Activated T-helper 2 cell treated with anti-CD3 and anti-CD28 coated beads, Interferon-gamma antibody, Interleukin-2, Interleukin-4, amounts not matched to agents 10 μg/mL and 5 μg/mL and 100 μg/mL, durations not matched to agents 14 hours and 24 hours and 36 hours (primary cell): ENCODE measurements around the gene FHL5. TPM values are rescaled to one million over a fixed set of nuclear protein-coding genes. Genes with fewer than 3 reads are reported as not detected.
"Not testable (repeated sequence)": the region's sequence is repeated elsewhere in the genome, so short reads cannot be mapped to it uniquely, and the experiment has no call there.

Experiments used
- DNase-seq: peaks from one replicate; pipeline ENCODE4 v3.0.0; 2021; ENCODE audit warnings: low spot score
- H3K27ac Mint-ChIP-seq: one replicate; pipeline ENCODE4 v1.8.0; 2021; ENCODE audit warnings: mixed read lengths
- H3K27me3 Mint-ChIP-seq: one replicate; pipeline ENCODE4 v1.8.0; 2021; ENCODE audit warnings: low read depth, mixed read lengths
- H3K36me3 Mint-ChIP-seq: one replicate; pipeline ENCODE4 v1.8.0; 2021; ENCODE audit warnings: low read depth, mixed read lengths
- H3K4me1 Mint-ChIP-seq: one replicate; pipeline ENCODE4 v1.8.0; 2021; ENCODE audit warnings: low read depth, mixed read lengths
- H3K4me3 Mint-ChIP-seq: one replicate; pipeline ENCODE4 v1.8.0; 2021; ENCODE audit warnings: low read depth, mild to moderate bottlenecking, moderate library complexity, mixed read lengths
- H3K9me3 Mint-ChIP-seq: one replicate; pipeline ENCODE4 v1.8.0; 2021; ENCODE audit warnings: mixed read lengths
- intact Hi-C: fragments of 100-400 bp; cut with micrococcal nuclease; formaldehyde crosslinking; loops from one replicate; pipeline ENCODE4 v1.15.1; 2023
- total RNA-seq: library from RNA; stranded (reverse); gene quantifications from 2 replicates; pipeline ENCODE4 v1.2.3, GENCODE V29; 2022

The FHL5 gene
- total RNA-seq, 1 donor from 2014 or later, result not detected

DNA sequence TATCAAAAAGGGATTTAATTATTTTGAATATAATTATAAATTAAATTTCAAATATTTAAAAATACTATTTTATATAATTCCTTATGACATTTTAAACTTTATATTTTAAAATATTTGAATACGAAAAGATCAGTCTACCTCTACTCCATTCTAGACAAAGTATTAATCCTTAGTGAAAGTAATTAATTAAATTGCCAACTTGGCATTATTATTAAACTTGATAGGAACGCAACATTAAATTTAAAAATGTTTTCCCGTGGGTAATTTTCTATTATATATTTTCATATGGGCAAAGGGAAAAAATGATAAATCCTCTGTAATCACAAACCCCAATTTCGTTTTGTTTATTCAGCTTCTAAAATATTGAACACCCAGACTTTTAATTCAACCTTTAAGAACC is 8.4 kb upstream of the FHL5 start:
- Mint-ChIP-seq H3K27me3 (no peaks in the 10 kb centered on the region), H3K36me3 (peaks cover 56% of the 10 kb centered on the region), H3K9me3 (no peaks in the 10 kb centered on the region), H3K27ac (no peak overlapping the region), H3K4me3 (no peak overlapping the region), H3K4me1 (peaks cover 3% of the 10 kb centered on the region)
- no peak for DNase-seq
- intact Hi-C loops, result no loop called here

DNA sequence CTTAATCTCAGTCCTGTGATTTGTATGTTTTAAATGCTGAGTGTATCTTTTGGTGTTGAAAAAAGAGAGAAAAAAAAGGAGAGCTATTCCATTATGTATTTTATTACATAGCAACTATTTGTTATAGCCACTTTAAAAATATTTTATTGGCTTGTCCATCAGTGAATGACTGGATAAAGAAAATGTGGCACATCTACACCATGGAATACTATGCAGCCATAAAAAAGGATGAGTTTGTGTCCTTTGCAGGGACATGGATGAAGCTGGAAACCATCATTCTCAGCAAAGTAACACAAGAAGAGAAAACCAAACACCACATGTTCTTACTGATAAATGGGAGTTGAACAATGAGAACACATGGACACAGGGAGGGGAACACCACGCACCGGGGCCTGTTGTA is 3.2 kb upstream of the FHL5 start:
- DNase-seq, H3K9me3 Mint-ChIP-seq, intact Hi-C loops, H3K4me3 Mint-ChIP-seq, H3K27ac Mint-ChIP-seq, H3K4me1 Mint-ChIP-seq: not testable (repeated sequence)
- Mint-ChIP-seq H3K36me3 (peaks cover 13% of the 10 kb centered on the region), H3K27me3 (peaks cover 16% of the 10 kb centered on the region)

DNA sequence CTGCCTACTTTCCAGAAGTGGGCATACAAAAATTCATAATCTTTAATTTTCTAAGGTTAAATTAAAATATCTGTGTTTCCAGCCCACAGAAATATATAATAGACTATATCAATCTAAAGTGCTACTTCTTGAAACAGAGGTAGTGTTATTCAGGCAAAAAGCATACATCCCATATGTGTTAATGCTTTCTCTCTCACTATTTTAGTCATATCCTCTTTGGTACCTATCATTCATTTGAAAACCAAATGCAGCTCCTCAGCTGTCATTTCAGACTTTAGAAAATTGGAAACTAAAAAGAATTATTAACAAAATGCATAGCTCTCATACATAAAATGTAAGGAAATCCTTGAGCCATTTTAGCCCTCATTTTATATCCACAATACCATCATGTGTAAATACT is 925 bp downstream of the FHL5 start:
- no peaks in the 10 kb centered on the region for H3K36me3 Mint-ChIP-seq
- no peak overlapping the region for H3K4me3 Mint-ChIP-seq
- no peak overlapping the region for H3K27ac Mint-ChIP-seq
- H3K4me1 Mint-ChIP-seq, result no peaks in the 10 kb centered on the region
- DNase-seq, result no peak
- intact Hi-C loops, result no loop called here
- H3K9me3 Mint-ChIP-seq, result no peaks in the 10 kb centered on the region
- peaks cover 25% of the 10 kb centered on the region for H3K27me3 Mint-ChIP-seq

DNA sequence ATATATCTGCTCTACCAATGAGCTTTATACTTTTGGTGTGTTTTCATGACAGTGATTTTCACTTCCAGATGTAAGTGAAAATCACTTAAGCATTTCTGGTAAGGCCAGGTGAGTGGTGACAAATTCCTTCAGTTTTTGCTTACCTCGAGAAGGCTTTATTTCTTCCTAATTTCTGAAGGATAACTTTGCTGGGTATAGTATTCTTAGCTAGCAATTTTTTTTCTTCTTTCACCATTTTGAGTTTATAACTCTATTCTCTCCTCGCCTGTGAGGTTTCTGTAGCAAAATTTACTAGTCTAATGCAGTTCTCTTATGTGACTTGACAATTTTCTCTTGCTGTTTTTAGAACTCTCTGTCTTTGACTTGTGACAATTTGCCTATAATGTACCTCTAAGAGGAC is 7.1 kb downstream of the FHL5 start:
- no peak overlapping the region for H3K4me3 Mint-ChIP-seq
- no peak for DNase-seq
- no peak overlapping the region for H3K27ac Mint-ChIP-seq
- H3K27me3 Mint-ChIP-seq, result peaks cover 10% of the 10 kb centered on the region
- no peaks in the 10 kb centered on the region for H3K36me3 Mint-ChIP-seq
- H3K4me1 Mint-ChIP-seq, result no peaks in the 10 kb centered on the region
- H3K9me3 Mint-ChIP-seq, result peaks cover 24% of the 10 kb centered on the region
- intact Hi-C loops, result no loop called here

DNA sequence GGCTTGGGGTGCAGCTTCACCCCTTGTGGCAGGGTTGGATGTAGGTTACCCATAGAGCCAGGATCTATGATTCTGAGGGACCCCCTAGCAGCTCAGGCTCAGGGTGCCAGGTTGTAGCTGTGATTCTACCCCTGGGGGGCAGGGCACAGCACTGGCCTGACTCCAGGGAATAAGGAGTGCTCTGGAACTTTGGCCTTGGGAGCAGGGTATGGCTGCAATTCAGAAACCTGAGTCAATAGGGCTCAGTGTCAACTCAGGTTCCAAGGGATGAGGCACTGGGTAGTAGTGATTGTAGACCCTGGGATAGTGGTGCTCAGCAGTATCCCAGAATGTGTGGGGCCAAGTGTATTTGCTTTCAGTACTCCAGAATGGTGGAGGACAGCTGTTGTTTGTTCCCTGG is 8.6 kb downstream of the FHL5 start:
- no peaks in the 10 kb centered on the region for H3K4me1 Mint-ChIP-seq
- H3K4me3 Mint-ChIP-seq, result no peak overlapping the region
- H3K27ac Mint-ChIP-seq, result no peak overlapping the region
- no peak for DNase-seq
- no peaks in the 10 kb centered on the region for H3K36me3 Mint-ChIP-seq
- intact Hi-C loops, result no loop called here
- peaks cover 9% of the 10 kb centered on the region for H3K27me3 Mint-ChIP-seq
- H3K9me3 Mint-ChIP-seq, result peaks cover 24% of the 10 kb centered on the region

DNA sequence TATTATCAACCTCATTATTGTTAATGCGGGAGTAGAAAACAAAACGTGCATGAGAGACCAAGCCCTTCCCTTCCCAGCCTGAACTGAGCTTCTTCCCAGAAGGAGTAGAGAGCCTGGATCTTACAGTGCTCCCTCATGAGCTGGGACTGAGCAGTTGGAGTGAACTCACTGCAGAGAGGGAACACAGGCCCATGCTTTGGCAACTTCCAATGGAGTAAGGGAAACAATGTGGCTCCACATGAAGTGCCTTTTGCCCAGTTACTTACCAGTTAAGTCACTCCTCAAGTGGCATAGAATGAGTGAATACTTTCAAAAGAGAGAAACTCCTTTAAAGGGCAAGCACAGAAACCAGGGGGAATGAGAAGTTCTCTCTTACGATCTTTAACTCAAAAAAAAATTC is 12.4 kb downstream of the FHL5 start:
- intact Hi-C loops, result no loop called here

DNA sequence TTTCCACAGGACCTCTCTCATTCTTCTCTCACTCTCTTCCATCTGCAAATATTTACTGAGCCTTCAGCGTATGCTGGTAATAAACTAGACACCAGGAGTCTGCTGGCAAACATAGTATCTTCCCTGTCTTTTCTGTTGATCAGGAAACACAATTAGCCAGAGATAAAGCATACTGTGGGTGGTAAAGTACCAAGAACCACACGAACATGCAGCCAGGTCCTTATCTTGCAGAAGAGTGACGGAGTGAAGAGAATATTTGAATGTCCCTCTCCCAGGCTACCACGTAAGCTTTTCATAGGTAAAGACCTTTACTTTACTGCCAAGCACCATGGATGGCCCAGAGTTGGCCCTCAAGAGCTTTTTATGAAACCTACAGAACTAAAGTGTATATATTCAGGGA is 13.3 kb downstream of the FHL5 start:
- Mint-ChIP-seq H3K27me3 (peaks cover 13% of the 10 kb centered on the region), H3K27ac (no peak overlapping the region), H3K4me1 (no peaks in the 10 kb centered on the region), H3K4me3 (no peak overlapping the region), H3K9me3 (peaks cover 6% of the 10 kb centered on the region), H3K36me3 (no peaks in the 10 kb centered on the region)
- intact Hi-C loops, result no loop called here
- no peak for DNase-seq

More for the DNA sequence above, 12.4 kb downstream of the FHL5 start:
- Mint-ChIP-seq H3K4me3 (no peak overlapping the region), H3K4me1 (no peaks in the 10 kb centered on the region), H3K27me3 (peaks cover 13% of the 10 kb centered on the region), H3K36me3 (no peaks in the 10 kb centered on the region), H3K27ac (no peak overlapping the region), H3K9me3 (peaks cover 14% of the 10 kb centered on the region)
- no peak for DNase-seq

DNA sequence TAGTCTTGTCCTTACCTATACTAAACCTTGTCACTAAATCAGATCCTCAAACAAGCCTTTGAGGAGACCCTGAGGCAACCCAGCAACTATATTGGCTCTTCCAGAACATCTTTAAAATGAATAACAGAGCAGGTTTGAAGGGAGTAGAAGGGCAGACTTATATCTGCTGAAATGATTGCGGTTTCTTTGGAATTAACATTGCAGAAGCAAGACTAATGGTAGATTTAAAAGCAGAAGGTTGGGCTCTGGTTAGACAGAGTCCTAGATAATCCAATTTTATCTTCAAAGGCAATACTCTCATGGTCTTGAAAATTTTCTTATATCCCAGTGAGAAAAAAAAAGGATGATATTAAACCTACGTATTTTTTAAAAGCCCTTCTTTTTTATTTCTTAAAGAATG is 19.1 kb downstream of the FHL5 start:
- intact Hi-C loops, result no loop called here
- Mint-ChIP-seq H3K4me1 (no peaks in the 10 kb centered on the region), H3K36me3 (no peaks in the 10 kb centered on the region), H3K4me3 (no peak overlapping the region), H3K9me3 (no peaks in the 10 kb centered on the region), H3K27ac (no peak overlapping the region), H3K27me3 (peaks cover 19% of the 10 kb centered on the region)
- DNase-seq, result no peak

DNA sequence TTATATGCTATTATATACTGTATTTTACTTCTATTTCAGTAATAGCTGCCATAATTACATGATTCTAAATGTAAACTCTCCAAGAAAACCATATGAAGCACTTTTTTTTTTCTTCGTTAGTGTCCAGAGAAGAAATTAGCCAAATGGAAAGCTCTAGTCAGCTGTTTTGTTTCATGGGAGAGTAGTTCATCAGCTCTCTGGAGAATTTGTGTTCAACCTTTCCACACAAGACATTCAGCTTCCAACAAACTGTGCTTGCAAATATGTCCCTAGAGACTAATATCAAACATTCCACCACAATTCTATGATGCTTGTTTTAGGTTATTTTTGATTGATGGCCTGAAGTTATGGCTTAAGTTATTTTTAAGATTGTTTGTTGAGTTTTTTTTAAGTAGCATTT is 19.5 kb downstream of the FHL5 start:
- Mint-ChIP-seq H3K36me3 (no peaks in the 10 kb centered on the region), H3K9me3 (no peaks in the 10 kb centered on the region), H3K4me3 (no peak overlapping the region), H3K4me1 (no peaks in the 10 kb centered on the region), H3K27me3 (peaks cover 16% of the 10 kb centered on the region), H3K27ac (no peak overlapping the region)
- intact Hi-C loops, result no loop called here
- no peak for DNase-seq

DNA sequence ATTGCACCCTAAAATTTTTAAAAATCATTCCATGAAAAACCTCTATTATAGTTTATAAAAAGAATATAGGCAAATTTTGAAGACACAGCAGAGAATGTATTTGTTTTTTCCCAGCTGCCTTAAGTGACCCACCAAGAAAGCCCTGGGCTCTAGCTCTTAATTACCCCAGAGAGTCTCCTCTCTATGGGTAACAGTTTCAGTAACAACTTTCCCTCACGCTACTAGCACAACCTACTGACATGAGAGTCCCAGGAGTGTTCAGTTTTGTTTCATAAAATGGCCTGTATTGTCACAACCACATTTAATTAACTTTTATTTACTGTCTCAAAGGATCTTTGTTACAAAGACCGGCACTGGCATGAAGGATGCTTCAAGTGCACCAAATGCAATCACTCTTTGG is 41.5 kb downstream of the FHL5 start:
- Mint-ChIP-seq H3K27ac (no peak overlapping the region), H3K27me3 (peaks cover 10% of the 10 kb centered on the region), H3K4me1 (no peaks in the 10 kb centered on the region), H3K9me3 (no peaks in the 10 kb centered on the region), H3K4me3 (no peak overlapping the region), H3K36me3 (no peaks in the 10 kb centered on the region)
- intact Hi-C loops, result no loop called here
- no peak for DNase-seq

DNA sequence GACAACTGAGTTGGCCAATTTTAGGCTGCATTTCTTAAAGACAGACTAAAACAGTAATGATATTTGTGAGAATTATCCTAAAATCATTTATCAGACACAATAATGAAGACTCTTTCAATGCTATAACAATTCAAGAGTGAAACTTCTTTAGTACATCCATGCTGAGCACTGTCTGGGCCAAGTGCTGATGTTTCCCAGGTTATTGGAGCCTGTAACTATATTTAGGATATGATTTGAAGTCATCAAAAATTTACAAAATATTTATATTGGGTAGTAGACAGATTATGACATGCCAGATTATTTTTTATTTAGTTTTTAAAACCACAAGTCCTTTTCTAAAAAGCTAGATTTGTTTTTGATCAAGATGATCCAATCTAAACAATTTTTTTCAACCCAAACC is 45.1 kb downstream of the FHL5 start:
- Mint-ChIP-seq H3K4me3 (no peak overlapping the region), H3K36me3 (no peaks in the 10 kb centered on the region), H3K27ac (no peak overlapping the region), H3K9me3 (no peaks in the 10 kb centered on the region), H3K4me1 (no peaks in the 10 kb centered on the region), H3K27me3 (peaks cover 8% of the 10 kb centered on the region)
- intact Hi-C loops, result no loop called here
- DNase-seq, result no peak

DNA sequence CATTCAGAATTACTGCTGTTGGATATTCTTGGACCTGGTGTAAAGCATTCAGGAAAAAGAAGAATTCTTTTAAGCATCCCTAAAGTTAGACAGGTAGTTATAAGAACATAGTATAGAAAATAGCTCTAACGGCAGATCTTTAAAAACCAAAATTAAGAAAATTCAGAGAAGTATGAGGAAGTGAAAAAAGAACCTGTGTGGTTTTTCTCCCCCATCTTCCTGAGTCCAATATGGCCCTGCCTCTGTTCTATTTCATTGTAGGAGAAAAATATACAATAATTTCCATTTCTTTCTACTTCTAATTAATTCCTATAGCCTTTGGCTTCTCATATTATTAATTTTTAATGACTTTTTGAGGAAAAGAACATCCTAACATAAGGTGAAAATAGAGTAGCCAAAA is 47.1 kb downstream of the FHL5 start:
- Mint-ChIP-seq H3K4me1 (no peaks in the 10 kb centered on the region), H3K27me3 (peaks cover 10% of the 10 kb centered on the region), H3K36me3 (no peaks in the 10 kb centered on the region), H3K4me3 (no peak overlapping the region), H3K9me3 (no peaks in the 10 kb centered on the region), H3K27ac (no peak overlapping the region)
- no peak for DNase-seq
- intact Hi-C loops, result no loop called here

DNA sequence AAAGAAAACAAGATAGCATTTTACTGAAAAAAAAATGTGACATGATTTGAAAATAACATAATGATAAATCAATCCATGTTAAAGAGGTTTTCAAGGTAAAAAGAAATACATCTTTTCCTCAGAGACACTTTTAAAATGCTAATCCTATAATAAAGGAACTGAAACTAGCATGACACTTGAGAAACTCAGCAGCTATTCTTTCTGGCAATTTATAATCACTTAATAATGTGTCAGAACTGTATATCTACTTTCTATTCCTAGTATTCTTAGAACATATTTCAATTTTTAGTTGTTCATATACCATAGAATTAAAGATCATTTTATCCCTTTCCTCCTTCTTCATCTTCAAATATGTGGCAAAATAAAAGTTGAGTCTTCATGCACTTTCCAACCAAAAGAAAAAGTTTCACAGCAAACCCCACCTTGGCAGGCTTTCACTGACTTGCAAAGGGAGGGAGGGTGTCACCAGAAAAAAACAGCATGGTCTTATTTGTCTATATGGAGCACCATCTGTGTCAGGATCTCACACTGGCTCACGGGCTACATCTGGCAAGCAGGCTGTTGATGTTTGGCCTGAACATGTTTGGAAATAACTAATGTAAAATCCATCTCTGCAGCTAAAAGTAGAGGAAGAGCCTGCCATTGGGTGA is 48.5 kb downstream of the FHL5 start:
- intact Hi-C loops, result no loop called here
- no peak for DNase-seq
- Mint-ChIP-seq H3K27me3 (peaks cover 10% of the 10 kb centered on the region), H3K9me3 (no peaks in the 10 kb centered on the region), H3K4me1 (no peaks in the 10 kb centered on the region), H3K4me3 (no peak overlapping the region), H3K27ac (no peak overlapping the region), H3K36me3 (no peaks in the 10 kb centered on the region)
